ENCODE data around the gene SND1.

Gene SND1

DNA sequence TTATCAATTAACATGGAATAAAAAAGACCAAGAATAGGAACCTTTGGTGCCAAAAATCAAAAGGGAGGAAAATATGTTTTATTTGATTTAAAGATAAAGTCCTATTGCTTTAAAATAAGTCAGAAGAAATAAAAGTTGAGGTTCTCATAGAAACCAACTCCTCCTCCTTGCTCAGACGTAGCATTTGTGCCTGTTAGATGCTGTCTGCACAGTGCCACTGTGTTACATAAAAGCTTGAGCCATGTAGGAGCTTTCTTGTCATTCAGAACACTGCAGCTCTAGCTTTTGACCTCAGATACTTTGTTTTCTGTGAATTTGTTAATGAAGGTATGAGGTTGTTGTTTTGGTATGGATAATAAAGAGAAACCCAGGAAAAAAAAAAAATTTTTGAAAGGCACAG is 328.9 kb downstream of the SND1 start:
- no peak for DNase-seq

DNA sequence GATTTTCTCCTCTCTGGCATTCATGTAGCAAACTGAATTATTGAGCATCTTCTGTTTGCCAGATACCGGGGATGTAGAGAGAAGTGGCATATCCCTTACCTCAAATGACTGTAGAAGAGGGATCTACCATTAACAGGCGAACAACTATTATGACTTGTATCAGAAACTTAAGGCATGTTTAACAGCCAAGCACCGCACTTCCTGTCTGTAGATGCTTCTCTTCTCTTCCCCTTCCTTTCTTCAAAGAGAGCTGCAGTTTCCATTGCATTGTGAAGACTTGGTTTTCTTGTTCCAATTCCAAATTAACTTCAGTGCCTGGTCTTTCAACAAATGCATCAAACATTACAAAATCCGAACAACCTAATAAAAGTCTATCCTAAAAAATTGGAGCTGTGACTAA is 330.0 kb downstream of the SND1 start:
- DNase-seq = no peak

DNA sequence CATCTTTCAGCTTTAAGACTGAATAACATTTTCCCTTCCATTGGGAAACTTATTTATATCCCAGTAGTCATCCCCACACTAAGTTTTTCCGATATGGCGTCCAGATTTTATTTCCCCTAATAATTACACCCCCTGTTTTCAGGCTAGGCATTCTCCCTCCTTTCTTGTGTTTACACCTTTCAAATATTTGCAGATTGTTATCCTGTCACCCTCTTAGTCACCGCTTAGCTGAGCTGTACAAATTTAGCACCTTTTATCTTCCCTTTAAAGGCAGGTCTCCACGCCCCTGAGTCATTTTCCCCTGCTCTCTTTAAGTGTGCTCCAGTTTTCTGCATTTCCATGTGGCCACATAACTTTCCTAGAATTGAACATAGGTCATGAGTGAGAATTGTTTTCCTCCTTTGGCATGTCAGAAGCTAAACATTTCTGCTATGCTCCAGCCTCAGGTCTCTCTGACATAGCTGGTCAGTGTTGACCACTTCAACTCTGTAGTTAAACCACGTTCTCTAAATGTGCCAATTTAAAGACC is 331.9 kb downstream of the SND1 start:
- DNase-seq = no peak

DNA sequence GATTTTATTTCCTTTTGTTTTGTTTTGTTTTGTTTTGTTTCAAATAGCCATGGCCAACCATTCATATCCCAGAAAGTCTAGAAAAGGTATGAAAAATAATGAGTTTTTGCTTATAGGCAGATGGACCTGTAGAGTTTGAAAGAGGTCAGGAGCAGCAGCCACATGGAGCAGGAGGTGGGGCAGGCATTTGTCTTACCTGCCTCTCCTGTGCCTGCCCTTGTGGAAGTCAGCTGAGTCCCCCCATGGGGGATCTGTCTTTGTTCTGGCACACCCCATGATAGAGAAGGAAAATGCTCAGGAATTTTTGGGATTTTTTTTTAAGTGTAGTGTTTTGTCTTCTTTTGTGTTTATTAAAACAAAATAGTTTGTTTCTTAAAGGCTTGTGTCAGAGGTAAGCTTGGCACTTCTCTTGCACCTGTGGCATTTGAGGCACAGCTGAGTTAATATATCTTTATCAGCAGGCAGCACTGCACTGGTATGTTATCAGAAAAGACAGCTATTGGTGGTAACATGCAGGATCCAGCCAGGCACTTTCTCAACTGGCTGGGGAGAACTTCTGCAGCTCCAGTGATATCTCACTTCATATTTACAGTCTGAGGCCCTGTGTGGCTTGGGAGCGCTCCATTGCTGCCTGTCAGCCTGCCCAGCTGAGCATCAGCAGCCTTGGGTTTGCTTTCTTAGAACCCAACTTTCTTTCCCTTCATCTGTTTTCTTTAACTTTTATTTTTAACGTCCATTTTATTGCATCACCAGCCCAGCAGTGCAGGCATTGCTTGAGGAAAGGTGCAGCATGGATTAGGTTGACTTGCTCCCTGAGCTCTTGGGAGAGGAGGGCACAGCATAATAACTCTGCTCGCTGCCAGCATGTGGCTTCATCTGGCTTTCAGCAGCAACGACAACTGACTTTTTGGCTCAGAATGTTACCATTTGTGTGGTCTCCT is 334.9 kb downstream of the SND1 start:
- DNase-seq = no peak

DNA sequence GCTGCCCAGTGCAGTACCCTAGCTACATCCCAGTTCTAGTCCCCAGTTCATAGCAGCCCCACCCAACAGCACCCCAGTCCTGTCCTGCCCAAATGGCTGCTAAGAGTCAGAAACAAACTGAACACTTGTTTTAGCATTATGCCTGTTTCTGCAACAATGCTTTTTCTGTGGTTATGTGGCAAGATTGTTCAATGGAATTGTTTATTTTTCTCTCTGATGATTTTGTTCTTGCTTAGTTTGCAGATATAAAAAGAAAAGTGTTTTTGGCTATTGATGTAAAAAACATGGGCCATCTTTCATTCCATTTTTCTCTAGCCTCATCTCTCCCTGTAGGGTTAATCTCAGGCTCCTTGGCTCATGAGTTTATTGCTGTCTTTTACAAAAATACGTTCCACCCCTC is 336.8 kb downstream of the SND1 start:
- DNase-seq = no peak

DNA sequence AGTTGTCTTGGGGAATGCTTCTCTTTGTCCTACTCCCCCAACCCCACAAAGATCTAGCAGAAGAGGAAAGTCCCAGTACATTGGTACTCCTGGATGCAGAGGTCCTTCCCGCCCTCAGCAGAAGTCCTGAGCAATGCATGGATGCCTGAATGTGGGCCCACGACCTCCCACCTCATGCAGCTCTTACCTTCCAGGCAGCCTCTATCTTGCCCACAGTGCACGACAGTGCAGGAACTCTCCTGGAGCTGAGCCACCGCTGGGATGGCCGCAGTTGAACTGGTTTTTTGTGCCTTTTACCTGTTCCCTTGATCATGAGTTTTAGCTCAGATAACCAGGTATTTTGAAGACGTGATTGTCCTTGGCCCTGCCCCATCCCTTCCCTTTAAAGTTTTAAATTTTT is 341.3 kb downstream of the SND1 start:
- DNase-seq = no peak

DNA sequence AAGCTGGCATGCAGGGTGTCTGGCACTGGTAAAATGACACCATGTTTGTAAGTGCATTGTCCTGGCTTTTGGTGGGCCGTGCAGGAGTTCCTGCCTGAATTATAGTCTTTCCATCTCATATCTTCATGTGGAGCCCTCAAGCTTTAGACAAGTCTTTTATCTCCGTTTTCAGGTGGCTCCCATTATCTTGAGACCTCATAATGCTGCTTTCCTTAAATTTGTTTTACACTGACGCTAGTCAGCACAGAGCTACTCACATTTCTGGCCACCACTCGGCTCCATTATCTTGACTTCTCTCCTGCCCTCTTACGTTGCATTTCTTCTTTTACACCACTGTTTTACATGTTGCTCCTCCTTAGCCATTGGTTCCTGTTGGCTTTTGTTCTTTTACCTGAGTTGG is 342.0 kb downstream of the SND1 start:
- no peak for DNase-seq

DNA sequence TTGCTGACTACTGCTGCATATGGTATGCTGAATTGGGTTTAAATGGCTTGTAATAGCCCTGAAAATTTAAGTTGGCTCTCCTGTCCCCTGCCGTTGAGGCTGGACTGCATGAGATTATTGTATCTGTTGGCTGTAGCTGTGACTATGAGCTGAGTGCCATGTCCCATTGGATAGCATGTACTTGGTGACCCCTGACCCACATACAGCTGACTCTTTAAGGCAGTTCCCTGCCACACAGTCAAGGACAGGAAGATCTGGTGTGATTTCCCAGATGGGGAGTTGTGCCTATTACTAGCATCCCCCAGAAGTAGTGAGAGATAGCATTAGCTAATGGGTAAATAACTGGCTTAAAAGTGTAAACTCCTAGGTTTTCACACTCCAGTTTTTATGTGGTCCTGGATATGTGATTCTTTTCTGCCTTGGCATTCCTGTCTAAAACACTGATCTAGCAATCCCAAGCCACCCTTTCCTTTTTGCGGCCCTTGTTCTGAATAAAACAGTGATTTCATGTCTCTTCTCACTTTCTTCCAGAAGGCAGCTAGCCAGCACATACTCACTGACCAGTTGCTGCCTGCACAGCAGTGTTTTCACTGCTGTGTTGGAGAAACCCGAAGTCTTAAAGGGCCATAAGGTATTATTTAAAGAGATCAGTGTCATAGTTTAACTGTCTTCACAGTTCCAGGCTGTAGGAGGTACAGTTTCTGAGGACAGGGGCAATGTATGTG is 343.3 kb downstream of the SND1 start:
- DNase-seq = no peak

DNA sequence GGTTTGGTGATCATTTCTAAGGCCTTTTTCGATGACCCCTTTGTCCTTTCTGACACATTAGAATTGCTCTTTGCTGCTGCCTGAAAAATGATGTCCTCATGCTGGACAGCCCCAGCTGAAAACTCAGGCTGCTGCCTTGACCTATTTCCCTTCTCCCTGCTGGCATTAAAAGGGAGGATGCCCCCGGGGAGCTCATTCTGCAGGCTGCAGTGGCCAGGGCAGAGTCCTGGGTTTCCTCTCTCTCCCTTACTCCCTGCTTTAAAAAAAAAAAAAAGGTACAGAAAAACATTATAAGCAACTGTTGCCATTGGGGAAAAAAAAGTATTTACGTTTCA is 343.9 kb downstream of the SND1 start:
- DNase-seq = no peak

DNA sequence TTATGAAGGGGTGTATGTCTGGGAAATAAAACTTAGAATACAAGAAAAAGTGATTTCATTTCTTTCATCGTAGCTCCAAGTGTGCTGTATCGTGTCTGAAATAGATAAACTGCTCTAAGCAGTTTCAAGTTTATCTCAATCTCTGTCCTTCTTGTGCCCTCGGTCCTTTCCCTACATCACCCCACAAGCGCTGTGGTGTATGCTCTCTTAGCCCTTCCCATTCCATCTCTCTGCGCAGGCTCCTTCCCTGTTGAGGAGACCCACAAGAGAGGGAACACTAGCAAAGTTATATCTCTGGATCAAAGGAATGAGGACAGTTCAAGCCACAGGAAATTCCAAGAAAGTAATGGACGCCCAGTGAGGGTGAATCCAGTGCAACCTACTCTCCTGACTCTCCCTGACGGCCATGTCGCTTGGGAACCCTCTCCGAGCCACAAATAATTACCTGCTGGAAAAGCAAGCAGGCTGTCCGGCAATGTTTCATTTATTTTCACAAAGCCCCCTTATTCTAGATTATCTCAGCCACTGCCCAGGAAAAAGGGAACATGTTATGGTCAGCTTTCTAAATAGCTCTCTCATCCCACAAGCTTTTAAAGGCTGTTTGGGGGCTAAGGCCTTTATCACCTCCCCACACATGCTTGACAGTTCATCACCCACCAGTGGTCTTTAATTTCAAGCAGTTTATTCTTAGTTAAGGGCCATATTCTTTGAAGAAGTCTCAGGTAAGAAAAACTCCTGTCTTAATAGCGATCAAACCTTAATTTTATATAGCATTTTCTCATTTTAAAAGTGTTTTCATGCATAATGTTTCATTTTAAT is 344.5 kb downstream of the SND1 start:
- DNase-seq = no peak

DNA sequence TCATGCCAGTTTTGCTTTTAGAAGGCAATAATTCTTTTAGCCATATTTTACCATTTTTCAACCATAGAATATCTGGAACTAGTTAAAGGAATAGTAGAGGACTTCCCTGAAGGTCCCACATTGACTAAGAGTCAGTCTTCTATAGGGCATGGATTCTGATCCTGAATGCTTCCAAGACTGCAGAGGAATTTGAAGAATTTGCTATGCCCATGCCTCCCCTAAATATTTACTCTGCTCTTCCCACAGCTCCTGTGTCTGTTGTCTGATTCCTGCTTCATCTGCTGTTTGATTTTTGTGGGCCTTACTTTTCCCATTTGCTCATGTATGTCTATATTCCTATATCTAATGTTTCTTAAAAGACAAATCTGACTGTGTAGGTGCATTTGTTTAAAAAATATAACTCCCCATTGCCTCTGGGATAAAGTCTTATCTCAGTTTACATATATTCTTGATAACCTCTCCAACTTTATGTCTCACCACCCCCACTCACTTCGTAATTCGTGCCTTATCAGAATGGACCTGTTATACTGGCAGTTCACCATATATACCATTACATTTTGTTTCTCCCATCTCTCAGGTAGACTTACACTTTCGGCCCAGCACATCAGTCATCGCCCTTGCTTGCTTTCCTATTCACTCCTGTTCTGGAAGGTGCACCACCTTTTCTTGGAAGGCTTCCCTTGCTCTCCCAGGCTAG is 345.4 kb downstream of the SND1 start:
- DNase-seq = no peak

DNA sequence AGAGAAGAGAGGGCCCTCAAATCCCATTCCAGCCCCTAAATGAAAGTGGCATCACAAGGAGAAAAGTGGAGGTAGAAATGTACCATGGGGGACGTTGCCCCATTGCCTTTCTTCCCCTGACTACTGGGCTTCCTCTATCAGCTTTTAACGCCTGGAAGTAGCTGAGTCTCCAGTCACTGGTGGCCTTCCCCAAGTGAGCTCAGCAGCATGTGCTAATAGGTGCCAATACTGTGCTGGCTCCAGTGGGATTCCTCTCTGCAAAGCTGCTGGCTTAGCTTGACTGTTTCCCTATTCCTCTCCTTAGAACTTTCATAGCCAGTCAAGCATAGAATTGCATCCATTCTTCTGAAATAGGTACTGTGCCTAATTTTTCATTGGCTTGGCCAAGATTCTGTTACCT is 346.7 kb downstream of the SND1 start:
- no peak for DNase-seq

DNA sequence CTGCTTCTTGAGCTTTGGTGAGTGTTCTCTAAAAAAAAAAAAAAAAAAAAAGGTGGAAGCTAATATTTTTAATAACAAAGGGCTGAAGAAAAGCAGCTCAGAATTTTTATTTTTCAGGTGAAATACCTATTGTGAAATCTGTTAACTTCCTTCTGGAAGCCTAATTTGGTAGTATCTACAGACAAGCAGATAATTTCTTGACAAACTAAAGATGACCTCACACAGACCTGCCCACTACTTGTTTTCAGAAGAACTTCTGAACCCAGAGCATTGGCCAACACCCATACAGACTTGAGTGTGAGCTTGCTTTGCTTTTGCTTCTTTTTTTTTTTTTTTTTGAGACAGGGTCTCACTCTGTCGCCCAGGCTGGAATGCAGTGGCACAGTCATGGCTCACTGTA is 348.1 kb downstream of the SND1 start:
- DNase-seq = no peak

DNA sequence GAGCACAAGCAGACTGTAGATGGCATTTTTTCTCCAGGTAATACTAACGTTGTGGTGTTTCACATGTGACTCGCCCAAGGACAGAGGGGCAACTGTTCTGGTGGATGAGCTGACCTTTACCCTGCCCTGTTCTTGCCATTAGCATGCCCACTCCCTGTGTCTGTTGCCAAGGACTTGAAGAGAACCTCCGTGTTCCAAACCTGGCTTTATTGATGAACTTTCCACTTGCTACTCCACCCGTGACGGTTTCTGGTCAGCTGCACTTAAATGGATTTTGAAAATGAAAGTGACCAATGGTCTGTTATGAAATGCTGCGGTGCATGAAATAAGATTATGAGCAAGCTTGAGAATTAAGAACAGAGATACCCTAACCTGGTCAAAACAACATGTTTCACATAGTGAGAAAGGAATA is 348.9 kb downstream of the SND1 start:
- DNase-seq = no peak

DNA sequence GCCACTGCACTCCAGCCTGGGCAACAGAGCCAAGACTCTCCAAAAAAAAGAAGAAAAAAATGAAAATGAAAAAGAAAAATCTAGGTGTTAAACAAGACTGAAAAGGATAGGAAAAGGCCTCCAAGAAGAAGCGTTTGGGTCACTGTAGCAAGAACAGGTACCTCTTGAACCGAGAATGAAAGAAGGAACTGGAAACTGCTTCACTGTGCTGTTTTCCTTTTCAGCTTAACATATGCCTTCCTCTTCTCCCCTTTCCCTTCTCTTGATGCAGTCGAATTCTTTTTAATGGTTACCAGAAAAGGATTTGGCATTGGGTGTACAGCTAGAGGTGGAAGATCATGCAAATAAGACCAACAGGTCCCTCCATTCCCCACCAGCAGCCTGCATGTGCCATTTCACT is 351.2 kb downstream of the SND1 start:
- DNase-seq = no peak

DNA sequence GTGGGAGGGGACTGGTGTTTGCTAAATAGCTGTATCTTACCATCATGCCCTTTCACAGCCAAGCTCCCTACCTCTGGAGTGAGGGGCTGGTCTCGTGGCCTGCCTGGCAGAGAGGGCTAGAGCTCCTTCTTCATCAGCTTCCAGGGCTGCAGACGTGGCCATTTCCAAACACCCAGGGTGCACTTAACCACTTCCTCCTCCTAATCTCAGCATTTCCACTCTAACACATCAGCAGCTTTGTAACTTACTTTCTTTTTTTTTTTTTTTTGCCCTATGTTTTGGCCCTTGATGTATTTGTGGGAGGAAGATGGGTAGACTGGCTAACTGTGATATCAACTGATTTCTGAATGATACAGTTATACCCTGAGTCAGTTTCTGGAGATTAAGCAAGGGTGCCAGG is 351.8 kb downstream of the SND1 start:
- DNase-seq = no peak

DNA sequence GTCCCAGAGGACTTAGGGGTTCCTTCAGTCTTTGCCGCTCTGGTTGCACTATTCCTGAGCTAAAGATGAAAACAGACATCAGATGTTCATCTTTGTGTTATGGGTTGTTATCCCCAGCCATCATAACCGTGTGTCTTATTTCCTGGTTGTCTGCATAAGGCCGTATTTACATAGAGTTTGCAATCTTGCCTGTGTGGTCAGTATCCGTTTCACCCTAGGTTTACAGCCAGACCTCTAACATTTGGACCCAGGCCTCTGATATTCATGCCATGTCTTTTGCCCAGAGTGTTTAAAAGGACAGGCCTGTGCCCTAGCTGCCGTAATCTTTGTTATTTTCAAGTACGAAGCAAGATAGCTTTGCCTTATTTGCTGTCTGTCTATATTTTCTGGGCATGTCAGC is 352.6 kb downstream of the SND1 start:
- DNase-seq = no peak

DNA sequence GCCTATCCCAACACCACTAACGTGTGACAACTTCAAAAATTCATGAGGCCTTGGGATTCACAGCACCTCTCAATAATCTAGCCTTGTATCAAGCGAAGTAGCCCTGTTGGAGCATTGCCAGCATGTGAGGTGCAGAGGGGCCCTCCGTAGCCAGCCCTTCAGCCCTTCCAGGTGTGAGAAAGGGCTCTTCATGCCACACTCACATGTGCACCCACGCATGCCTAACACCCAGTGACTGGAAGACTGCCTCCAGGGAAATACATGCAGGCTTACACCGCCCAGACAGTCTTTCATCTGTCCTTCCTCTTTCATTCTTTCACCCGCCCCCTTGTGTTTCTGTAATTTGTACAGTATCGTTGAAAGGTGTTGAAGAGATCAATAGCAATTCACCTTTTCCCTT is 353.1 kb downstream of the SND1 start:
- DNase-seq = peak; percentile 7

DNA sequence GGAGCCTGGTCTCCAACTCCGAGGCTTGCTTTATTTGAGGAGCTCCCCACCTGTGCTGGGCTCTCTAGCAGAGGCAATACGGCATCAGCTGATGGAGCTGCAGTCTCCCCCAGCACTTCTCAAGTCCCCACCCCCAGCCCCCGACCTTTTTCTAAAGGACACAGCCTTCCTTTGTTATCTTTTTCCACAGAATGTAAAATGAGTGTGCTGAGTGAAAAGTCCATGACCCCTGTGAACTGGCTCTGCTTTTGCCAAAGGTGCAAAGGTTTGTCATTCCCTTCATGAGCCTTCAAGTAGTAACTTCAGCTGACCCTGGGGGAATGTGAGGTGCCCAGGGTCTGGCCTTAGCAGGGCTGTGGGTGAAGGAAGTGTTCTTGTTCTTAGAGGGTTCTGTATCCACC is 353.8 kb downstream of the SND1 start:
- no peak for DNase-seq

DNA sequence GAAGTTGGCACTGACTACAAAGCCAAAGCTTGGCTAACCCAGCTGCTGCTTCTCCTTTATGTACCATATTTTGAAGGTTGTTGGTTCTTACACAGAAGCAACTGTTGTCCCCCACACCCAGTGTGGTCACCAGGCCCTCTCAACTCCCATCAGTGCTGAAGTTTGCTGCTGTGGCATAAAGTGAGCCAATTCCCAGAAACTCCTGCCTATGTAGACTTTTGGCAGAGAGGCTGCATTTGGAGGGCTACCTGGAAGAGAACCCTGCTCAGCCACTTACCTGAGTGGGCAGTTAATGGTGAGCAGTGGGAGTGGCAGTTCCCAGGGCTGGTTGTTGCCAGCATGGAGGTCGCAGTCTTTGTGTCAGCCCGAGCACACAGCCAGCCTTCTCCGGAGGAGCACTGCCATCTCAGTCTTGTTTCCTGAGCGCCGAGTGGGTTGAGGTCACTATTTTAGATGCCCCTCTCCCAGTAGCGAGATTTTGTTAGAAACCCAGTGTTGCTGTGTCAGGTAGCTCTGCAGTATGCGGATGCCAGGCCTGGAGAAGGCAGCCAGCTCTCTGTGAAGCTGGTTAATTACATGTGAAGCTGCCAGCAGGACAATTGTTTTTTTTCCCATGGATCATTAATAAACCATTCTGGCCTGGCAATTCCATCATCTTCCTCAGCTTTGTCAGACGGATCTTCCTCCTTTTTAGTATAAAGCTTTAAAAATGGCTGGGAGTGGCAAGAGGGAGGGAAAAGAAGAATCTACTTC is 354.7 kb downstream of the SND1 start:
- DNase-seq = no peak

DNA sequence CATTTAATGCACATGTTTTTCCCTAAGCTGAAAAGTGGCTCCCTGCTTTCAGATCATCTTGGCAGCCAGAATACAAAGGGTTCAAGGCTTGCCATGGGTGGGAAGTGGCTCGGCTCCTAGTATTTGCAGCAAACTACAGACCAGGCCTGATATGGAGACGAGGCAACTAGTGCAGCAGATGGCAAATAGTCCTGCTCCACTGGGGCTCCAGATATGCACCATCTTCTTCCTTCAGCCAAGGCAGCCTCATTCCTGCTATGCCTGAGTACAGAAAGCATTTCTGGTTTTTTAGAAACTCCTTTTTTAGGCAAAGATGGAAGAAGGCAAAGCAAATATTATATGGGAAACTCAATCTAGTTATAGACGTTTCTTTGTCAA is 355.3 kb downstream of the SND1 start:
- DNase-seq = no peak

DNA sequence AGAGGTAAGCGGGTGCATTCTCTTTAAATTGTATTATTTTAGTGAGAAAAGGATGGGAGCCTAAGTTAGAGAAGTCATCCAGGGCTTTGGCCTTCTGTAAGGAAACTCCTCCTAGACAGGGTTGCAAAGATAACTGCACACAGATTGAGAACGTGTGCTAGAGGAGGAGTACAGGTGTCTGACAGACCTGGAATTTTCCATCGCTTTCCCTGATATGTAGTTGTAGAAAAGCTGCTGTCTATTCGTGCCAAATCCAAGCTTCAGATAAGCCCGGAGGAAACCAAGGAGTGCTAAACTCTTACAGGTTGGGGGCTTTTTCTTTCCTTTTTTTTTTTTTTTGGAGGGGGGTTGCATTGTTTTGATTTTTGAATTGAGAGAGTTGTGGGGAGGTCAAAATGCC is 356.1 kb downstream of the SND1 start:
- DNase-seq = no peak

Data from NCI-H1105 (cell line).